ENCODE measurements around the gene PARD3.

The PARD3 gene

DNA sequence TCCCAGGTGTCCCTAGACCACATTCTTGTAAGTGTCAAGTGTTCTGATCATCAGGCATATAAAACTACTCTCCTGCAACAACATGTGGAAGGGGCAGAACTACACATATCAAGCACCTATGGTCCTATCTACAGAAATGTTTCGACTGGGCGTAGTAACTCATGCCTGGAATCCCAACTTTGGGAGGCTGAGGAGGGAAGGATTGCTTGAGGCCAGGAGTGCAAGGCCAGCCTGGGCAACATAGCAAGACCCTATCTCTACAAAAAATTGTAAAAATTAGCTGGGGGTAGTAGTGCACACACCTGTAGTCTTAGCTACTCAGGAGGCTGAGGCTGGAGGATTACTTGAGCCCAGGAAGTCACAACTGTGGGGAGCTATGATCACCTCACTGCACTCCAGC, 244.2 kb downstream of the PARD3 start:
- DNase-seq: no peak

DNA sequence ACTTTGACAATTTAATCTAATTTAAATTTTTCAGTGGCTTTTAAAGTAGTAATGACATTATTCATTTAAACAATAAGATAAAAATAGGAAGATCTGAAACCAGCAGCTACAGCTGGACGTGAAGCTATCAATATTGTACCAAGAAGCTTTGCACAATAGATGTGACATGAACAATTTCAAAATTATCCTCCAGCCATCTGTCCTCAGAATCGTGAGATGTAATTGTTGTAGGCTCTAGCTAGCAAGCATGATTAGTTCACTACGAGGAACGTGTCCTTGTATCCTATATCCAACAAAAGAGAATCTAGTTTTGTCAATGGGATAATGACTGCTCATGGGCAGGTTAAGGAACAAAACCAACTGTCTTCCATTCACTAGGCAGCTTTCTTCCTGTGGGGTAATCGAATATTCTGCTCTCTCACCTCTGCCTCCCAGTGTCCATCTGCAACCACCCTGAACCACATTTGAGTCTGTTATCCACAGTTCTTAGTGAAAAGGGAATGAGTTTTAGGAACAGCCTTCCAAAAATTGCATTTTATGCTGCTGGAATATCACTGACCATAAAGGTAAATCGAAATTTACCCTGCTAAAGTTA, 247.3 kb downstream of the PARD3 start:
- no peak for DNase-seq

DNA sequence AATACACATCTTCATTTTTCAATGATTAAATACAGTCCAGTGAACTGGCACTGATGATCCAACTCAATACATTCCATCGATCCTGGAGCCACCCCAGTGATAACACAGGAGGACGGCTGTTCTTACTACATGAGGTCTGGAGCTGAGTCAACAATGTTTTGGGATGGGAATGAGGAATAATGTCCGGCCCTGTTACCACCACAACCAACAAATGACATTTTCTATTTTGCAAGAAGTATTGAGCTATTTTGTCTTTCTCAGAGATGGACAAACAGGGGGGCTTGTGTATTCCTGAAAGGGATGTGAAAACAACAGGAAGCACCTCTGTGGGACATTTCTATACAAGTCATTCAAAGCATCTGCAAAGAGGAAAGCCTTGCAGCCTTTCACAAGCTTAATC, 249.2 kb downstream of the PARD3 start:
- DNase-seq: no peak

DNA sequence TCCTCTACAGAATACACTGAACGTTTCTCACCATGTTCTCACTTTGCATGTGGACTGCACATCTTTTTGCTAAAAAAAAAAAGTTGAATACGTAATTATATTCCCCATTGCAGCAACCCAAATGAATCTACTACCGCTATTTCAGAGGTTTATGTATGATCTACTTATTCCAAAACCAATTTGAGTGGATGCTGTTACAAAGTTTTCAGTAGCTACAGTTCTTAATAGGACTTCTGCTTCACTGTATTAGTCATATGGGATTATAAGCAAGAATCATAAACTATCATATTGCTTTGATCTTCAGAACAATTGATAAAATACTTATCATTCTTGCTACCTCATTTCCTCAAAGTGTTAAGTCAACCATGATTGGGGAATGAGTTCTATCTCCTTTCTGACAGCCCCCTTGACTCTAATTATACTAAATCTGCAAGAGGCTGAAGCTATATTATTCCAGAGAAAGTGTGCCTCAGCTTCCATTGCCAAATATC, 257.0 kb downstream of the PARD3 start:
- DNase-seq: no peak

DNA sequence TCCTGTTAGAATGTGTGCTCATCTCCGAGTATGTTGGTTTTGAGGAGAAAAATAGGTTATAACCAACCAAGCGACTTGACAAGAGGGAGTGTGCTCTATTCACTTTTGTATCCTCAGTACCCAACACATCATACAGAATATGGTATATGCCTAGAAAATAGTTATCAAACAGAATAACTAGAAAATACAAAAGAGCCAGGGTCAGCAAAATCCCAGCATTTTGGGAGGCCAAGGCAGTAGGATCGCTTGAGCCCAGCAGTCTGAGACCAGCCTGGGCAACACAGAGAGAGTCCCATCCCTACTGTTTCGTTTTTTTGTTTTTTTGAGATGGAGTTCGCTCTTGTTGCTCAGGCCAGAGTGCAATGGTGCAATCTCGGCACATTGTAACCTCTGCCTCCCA, 257.9 kb downstream of the PARD3 start:
- no peak for DNase-seq

DNA sequence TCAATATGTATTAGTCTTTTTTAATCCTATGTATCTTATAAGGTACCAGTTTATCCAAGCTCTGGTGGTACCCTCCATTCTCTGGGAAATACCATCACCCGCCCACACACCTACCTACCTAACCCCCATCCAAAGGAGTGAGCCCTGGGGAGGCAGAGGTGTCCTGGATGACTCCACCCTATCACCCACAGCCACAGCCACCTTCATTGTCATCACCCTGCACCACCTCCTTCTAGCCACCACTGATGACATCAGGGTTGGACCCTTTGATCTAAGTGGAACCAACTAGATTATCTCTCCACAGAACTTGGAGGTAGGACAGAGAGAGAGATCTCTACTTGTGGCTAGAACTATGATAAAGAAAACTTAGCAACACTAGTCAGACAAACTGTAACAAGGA, 259.4 kb downstream of the PARD3 start:
- no peak for DNase-seq

DNA sequence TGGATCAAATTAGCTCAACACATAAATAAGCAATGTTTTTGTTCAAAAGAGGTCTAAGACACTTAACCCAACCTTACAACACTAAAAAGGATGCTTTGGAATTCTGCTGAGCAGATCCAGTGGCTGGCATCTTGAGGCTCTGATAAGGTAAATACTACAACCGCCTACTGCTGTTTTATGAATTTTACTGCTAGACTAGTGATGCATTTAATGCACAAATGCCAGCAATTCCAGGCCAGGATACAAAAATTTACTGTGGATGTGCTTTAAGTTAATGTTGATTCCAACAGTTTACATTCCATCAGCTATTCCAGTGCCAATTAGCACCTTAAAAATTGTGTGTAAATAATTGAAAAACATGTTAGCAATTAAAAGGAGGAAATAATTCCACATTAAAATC, 261.3 kb downstream of the PARD3 start:
- no peak for DNase-seq

DNA sequence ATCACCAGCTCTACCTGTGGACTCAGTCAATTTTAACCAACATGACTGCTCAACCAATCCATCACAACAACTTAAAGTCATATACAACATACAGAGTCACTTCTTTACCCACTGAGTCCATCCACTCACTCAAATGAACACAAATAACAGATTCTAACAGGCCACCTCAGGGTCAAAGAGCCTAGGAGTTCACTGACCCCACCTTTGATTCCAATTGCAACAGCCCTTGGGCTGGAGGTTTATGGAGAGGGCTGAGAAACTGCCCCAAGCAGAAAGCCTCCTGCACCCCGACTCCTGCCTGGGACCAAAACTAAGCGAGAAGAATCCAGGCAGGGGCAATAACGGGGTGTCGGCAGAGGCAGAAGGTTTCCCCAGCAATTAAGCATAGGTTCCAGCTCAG, 263.8 kb downstream of the PARD3 start:
- DNase-seq: no peak

DNA sequence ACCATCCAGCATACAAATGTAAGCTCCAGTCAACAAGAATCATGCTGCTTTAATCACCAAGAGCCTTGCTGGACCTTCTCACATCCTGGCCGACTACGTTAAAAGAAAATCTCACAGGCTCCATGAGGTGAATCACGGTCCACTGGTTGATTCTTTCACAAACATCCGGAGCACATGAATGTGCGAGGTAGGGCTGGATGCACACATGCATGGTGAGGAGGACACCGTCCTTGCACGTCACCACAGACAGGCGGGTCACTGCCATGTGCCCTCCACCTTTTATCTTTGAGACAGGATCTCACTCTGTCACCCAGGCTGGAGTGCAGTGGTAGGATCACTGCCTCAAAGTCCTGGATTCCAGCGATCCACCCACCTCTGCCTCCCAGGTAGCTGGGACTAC, 265.1 kb downstream of the PARD3 start:
- no peak for DNase-seq

DNA sequence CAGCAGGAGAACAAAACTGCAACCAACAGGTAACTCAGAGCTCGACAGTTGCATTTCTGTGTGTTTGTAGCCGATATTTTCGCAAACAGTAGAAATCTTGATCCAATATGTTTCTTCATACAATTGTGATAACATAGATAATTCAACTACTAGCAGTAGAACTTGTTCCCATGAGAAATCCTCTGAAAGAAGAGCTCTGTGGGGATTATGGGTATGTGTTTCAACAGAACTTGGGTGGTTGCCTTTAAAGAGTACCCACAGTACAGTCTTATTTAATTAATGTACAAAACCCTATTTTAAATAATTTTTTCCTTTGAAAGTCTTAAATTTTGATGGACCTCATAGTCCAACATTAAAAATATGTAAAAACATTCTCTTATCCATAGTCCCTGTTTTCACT, 266.1 kb downstream of the PARD3 start:
- DNase-seq: no peak

DNA sequence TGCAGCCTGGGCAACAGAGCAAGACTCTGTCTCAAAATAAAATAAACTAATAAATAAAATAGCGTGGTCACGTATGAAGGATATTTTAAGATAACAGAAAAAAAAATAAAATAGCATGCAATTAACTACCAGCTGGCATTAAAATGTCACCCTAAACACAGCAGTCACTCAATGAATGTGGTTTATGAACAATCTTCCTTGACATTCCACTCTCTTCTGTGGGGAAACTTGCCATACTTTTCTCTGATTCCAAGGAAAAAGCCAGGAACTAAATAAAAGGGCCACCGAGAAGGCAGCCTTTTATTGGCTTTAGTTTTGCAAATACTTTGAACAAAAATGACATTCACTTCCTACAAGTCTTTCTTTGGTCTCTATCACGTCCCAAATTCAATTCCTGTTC, 266.6 kb downstream of the PARD3 start:
- DNase-seq: no peak

DNA sequence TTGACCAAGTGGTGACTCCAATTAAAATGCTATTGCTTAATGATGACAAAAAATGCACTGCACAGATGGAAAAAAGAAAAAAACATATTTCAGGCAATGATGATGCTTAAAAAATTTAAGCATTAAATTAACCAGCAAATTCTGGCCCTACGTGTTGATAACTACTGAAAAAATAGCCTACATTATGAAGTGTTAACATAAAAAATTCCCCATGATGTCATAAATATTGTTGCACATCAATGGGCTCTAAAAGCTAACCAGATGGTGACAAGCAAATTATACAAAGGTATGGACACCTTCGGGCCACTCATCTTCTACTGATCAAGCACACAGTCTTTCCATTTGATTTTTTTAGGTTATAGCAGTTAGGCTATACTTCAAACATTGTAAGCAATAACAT, 267.4 kb downstream of the PARD3 start:
- no peak for DNase-seq

DNA sequence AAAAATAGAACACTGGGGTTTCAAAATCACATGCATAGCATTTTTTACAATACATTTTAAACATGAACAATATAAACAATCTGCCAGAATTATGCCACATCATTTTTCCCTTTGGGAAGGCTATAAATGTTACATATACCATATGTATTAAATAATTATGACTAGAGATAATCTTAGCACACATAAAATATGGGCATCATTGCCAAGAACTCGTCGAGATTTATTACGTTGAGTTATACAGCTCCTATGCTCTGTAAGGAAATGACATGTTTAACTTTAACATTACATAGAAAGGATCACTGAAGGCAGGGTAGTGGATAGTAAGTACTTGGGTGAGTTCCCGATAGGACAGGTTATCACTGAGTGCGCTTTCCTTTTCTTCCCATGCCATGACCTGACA, 267.8 kb downstream of the PARD3 start:
- no peak for DNase-seq

DNA sequence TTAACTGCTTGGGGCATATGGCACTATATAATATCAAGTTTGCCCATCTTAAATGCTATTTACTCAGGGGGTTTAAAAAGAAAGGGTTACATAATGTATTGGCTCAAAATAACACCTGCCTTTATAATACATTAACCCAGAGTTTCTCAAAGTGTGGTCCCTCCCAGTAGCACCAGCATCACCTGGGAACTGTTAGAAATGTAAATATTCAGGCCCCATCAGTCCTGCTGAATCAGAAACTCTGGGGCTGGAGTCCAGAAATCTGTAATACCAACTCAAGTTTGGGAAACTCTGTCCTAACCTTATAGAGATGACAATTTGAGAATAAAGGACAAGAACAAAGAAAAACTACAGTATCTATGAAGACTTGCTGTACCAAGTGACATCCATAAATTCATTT, 270.7 kb downstream of the PARD3 start:
- peak in 1 of 2 experiments; percentile 42 for DNase-seq

DNA sequence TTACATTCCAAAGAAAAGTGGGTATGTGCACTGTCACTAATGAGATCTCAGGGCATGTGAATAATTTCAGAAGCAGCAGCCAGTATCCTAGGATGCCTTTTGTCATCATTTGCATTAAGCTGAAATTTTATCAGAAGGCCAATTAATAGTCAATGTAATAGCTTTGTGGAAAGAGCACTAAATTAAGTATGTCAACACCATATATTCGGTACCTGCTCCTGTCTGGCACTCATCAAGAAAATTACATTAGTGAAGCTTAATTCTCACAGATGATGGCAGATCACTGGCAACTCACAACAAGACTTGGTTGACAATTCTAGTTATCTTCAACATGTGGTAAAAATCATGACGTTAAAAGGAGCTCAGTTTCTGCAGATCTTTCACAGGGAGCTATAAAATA, 271.4 kb downstream of the PARD3 start:
- peak in 1 of 2 experiments; percentile 18 for DNase-seq

DNA sequence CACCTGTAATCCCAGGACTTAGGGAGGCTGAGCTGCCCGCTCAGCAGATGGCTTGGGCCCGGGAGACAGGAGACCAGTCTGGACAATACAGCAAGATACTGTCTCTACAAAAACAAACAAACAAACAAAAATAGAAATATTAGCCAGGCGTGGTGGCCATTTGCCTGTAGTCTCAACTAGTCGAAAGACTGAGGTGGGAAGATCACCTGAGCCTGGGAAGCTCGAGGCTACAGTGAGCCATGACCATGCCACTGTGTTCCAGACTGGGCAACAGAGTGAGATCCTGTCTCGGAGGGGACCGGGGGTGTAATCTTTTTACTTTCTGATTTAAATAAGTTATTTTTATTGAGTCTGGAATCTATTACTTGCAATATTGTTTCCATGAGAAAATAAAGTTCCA, 274.6 kb downstream of the PARD3 start:
- no peak for DNase-seq

DNA sequence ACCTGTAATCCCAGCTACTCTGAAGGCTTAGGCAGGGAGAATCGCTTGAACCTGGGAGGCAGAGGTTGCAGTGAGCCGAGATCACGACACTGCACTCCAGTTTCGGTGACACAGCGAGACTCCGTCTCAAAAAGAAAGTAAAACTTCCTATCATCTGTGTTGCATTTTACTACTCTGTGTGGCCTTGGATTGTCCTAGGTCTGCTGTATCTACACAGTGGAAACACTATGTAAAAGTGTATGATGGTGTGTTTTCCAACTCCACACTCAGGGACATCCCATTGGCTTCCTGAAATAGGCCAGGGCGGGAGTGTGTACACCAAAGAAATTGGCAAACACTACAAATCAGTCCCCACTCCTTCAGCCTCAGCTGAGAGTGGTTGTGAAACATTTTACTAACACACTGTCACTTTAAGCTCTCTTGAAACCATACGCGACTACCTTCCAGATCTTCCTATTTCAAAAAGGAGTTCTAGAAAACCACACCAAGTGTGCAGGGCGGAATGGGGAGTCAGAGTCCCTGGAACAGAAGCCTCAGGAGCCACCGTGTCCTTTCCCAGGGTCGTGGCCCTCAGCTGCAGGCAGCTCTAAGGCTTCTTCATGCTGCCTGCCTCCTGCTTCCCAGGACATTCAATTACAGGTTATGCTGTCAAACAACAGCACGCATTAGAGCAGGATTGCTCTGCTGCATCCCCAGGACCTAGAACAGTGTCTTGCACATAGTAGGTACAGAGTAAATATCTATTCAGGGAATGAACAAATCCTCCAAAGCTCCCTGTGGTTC, 275.4 kb downstream of the PARD3 start:
- DNase-seq: no peak

DNA sequence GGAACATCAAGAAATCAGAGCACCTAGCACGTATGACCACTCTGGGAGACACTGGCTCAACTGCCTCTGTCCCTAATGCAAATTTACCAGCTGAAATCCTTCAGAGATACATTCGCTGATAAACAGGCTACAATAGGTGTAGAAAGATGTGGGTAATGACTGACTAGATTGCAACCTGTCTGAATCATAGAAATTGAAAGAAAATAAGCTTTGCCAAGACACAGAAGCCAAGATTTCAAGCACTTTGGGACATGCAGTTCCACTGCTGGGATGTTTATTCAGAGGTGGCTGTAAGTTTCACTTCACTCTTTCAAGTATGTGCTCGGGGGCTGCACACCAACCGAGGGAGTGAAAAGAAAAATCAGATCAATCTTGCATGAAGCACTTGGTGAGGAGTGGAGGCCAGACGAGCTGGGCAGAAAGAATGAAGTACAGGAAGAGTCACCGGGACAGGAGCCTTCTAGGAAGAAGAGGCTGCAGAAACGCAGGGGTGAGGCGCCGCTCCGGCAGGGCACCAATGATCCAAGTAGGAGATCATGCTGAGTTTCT, 276.7 kb downstream of the PARD3 start:
- peak; percentile 45 to 75 for DNase-seq

DNA sequence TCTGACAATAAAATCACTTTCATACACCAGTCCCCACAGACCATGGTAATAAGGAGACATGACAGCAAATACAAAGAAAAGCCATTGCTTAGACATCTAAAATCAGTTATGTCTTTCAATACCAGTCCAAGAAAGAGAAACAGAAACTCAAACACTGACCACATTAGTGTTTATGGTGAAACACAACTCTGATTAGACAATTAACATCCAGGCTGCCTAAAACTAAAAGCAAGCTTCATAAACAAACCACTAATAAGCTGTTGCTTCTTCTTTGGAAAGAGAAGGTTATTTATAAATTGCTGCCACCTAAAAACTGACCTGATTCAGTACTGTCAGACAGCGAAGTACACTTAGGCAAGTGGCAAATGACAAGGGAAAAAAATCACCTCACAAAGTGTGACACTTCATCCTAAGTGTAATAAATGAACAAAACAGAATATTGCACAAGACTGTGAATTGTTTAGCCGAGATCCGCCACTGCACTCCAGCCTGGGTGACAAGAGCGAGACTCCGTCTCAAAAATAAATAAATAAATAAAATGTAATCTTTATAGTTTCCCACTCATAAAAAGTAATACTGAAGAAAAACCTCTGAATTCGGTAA, 277.4 kb downstream of the PARD3 start:
- no peak for DNase-seq

DNA sequence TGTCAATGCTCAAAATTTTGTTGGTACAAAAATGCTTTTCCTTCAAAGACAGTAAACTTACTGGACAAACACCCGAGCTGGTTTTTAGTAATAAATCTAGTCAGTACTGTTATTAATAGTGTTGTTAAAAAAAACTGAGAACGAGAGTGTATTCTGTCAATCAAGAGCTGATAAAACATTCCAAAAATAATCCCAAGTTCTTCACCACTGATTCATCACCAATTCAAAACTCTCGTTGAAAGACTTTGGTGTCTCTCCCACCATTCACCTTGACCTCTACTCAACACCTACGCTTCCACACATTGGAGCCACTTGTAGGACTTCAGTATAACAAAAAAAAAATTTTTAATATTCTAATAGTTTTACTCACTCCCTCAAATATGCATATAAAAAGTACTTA, 279.2 kb downstream of the PARD3 start:
- no peak for DNase-seq

DNA sequence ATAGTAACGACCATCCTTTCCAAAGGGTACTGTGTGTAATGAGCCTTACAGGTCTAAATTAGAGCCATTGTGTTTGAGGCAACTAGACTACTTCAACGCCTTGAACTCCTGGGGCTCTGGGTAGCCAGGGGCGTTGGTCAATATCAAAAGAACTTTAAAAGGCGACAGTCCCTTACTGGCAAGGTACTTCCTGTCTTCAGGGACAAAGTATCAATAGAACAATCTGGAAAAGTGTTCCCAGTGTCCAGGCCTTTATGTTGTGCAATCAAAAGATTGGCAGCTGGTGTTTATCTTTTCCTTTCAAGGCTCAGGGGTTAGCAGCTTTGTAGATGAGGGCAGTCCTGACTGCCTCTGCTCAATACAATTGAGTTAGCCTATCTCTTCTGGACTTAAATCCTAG, 284.3 kb downstream of the PARD3 start:
- no peak for DNase-seq

DNA sequence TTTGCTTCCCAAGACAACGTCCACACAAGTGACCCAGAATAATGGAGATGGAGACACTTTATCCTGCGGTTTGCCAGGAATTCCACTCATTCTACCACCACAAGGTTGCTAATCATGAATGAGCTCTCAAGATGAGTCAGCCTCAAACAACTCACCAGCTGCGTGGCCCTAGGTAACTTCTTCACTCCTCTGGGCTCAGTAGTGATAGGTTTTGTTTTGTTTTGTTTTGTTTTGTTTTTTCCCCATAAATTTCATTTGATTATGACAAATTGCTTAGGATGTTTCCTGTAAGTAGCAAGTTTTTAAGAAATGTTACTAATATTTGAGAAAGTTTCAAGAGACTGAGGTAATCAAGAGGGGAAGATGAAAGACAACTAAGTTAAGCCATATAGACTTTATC, 286.8 kb downstream of the PARD3 start:
- no peak for DNase-seq

DNA sequence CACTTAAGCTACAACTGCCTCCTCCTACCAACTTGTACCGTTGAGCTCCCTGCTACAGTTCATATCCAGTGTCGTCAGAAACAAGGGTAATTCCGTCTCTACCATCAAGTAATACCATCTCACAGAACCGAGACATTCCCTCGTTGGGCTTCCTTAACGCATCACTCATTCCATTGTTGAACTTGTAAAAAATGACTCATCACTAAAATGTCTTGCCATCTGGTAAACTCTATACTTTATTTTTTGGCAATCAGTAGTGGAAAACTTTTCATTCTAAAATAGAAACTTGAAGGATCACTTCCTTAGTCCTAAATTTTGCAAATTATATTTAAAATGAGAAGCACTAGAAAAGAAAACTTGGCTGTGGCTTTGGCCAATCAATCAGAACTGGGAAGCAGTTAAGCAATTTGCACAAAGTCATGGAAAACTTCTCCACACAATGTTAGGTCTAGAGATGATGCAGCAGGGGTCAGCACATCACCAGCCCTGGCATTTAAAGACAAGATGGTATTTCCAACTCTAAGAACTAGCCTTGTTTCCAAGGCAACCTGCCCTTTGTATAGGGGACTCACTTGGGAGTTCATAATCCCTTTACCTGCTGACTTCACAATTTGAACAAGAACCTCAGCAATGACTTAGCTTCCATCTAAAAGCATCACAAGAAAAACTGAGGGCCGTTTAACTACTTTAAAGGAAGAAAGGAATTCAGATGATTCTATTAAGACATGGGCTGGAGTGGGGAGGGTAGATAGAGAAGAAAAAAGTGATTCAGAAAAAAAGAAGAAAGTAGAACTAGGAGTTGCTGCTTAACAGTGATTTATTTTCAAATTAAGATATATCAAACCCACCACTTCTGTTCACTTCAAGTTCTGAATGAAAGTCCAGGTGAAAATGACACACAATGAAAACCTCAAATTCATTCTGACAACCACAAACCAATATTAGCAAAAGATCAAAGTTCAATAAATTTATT, 288.1 kb downstream of the PARD3 start:
- DNase-seq: peak; percentile 9 to 14
